HG03558 (cell line): ENCODE measurements around the gene ULK3.
A peak's percentile ranks its signal among the peaks of the same experiment; 100 is the strongest.
"Not testable (repeated sequence)": the region's sequence is repeated elsewhere in the genome, so short reads cannot be mapped to it uniquely, and the experiment has no call there.

ENCODE experiments used
- ATAC-seq: cut with Tn5 transposase; IDR thresholded peaks from one replicate; pipeline ENCODE4 v1.9.1; 2021; ENCODE audit warnings: moderate number of reproducible peaks; ENCODE audit not compliant: unreplicated experiment; ENCODE audit errors: extremely low read depth

The ULK3 gene

GRCh38 chr15:74842581-74843444 is at the start of gene ULK3:
Gene ULK3, minus strand, starts transcription at chr15:74843156. Its CDS starts 51 bp downstream, at chr15:74843105.
- peak; percentile 75 for ATAC-seq

- no peak for ATAC-seq
These were observed 49.4 kb upstream of the ULK3 start for GRCh38 chr15:74892313-74892712.

- no peak for ATAC-seq
These were observed 48.5 kb upstream of the ULK3 start for GRCh38 chr15:74891469-74891868.

- ATAC-seq = no peak
These were observed 47.7 kb upstream of the ULK3 start for GRCh38 chr15:74890665-74890960.

- ATAC-seq = no peak
These were observed 47.1 kb upstream of the ULK3 start, which contains the start of gene MPI for GRCh38 chr15:74889883-74890664. Gene MPI, plus strand, starts transcription at chr15:74890042. Its CDS starts 32 bp downstream, at chr15:74890074.

- ATAC-seq = no peak
These were observed 46.5 kb upstream of the ULK3 start for GRCh38 chr15:74889390-74889882.

GRCh38 chr15:74888716-74889115 is 45.8 kb upstream of the ULK3 start:
- no peak for ATAC-seq

- ATAC-seq = not testable (repeated sequence)
These were observed 44.7 kb upstream of the ULK3 start for GRCh38 chr15:74887537-74888193.

GRCh38 chr15:74885461-74885860 is 42.5 kb upstream of the ULK3 start:
- ATAC-seq = no peak

GRCh38 chr15:74884428-74885223 is 41.7 kb upstream of the ULK3 start:
- ATAC-seq = no peak

- no peak for ATAC-seq
These were observed 39.6 kb upstream of the ULK3 start for GRCh38 chr15:74882528-74882927.

GRCh38 chr15:74878273-74878672 is 35.3 kb upstream of the ULK3 start:
- ATAC-seq = no peak

- no peak for ATAC-seq
These were observed 30.9 kb upstream of the ULK3 start for GRCh38 chr15:74873756-74874424.

- ATAC-seq = peak; percentile 38
These were observed 30.2 kb upstream of the ULK3 start, which contains the start of gene SCAMP2 for GRCh38 chr15:74873036-74873755. Gene SCAMP2, minus strand, starts transcription at chr15:74873365. Its CDS starts 110 bp downstream, at chr15:74873255.

- no peak for ATAC-seq
These were observed 29.7 kb upstream of the ULK3 start for GRCh38 chr15:74872702-74873035.

- no peak for ATAC-seq
These were observed 27.7 kb upstream of the ULK3 start for GRCh38 chr15:74870436-74871215.

GRCh38 chr15:74869726-74870407 is 26.9 kb upstream of the ULK3 start:
- no peak for ATAC-seq

- no peak for ATAC-seq
These were observed 26.4 kb upstream of the ULK3 start for GRCh38 chr15:74869372-74869725.
